Activated CD8-positive, alpha-beta T cell treated with anti-CD3 and anti-CD28 coated beads for 36 hours (primary cell): ENCODE measurements around the gene STYXL2. TPM values are rescaled to one million over a fixed set of nuclear protein-coding genes. Genes with fewer than 3 reads are reported as not detected.

Experiments used
- ATAC-seq: fragments of 200-7000 bp; cut with Tn5 transposase; one replicate; pipeline ENCODE4 v1.10.0; 2021; ENCODE audit warnings: mild to moderate bottlenecking, moderate library complexity
- CTCF ChIA-PET: fragments of 350-600 bp; sonication (Branson Sonifier 250); formaldehyde crosslinking; loops from one replicate; lab custom pipeline; 2021; ENCODE audit warnings: antibody characterized with exemption; lab: Charles Lee
- POLR2A ChIA-PET: fragments of 350-600 bp; sonication (Branson Sonifier 250); formaldehyde crosslinking; loops from one replicate; lab custom pipeline; 2021; ENCODE audit warnings: antibody characterized with exemption; lab: Charles Lee
- DNase-seq: peaks from one replicate; pipeline ENCODE4 v3.0.0-alpha.2; 2020
- H3K27ac Mint-ChIP-seq: one replicate; pipeline ENCODE4 v1.8.0; 2021; ENCODE audit warnings: mild to moderate bottlenecking, mixed read lengths
- H3K27me3 Mint-ChIP-seq: one replicate; pipeline ENCODE4 v1.8.0; 2021; ENCODE audit warnings: mixed read lengths
- H3K36me3 Mint-ChIP-seq: one replicate; pipeline ENCODE4 v1.8.0; 2021; ENCODE audit warnings: low read depth, mixed read lengths
- H3K4me1 Mint-ChIP-seq: one replicate; pipeline ENCODE4 v1.8.0; 2021; ENCODE audit warnings: low read depth, mixed read lengths
- H3K4me3 Mint-ChIP-seq: one replicate; pipeline ENCODE4 v1.8.0; 2021; ENCODE audit warnings: mild to moderate bottlenecking, moderate library complexity, mixed read lengths
- H3K9me3 Mint-ChIP-seq: one replicate; pipeline ENCODE4 v1.8.0; 2021; ENCODE audit warnings: mixed read lengths
- CTCF ChIP-seq: fragments of 200-600 bp; IDR thresholded peaks from one replicate; pipeline ENCODE4 v1.8.0; 2022; ENCODE audit warnings: antibody characterized with exemption, mild to moderate bottlenecking
- intact Hi-C: fragments of 100-400 bp; cut with micrococcal nuclease; formaldehyde crosslinking; loops from one replicate; pipeline ENCODE4 v1.10.0; 2022
- total RNA-seq, 2 experiments: library from RNA; stranded (reverse); gene quantifications; one replicate each; pipeline ENCODE4 v1.2.3, GENCODE V29; 2021

STYXL2 gene
- total RNA-seq, result not detected

DNA sequence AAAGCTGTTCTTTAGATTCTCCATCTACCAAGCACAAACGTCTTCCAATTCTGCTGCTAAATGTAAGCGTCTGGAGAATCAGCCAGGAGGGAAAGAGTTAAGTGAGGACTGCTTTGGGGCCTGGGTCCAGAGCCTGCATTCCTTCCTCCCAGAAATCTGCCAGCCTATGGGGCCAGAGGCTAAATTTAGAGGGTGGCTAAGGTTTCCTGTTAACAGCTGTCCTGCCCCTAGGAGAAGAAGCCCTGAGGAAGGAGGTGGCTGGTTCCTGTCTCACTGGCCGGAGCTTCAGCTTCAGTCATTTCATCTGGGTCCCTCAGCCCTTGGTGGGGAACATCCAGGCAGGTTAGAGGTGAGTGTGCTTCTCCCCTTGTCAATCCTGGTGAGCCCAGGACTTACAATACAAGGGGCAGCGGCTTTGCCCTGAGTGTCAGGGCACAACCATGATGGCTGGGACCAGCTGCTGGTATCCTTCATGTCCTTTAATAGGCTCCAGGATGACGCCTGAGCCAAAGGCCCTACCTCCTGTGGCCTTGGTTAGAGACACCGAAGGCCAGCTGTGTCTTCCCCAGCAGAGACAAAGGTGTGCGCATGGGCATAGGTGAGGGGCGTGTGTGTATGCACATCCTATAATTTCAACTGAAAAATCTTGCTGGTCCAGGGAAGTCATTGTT is at the start of gene STYXL2:
TSS of gene STYXL2 (plus strand) at position 230 of the 671 bp plus-strand sequence. CDS start 775 bp downstream, outside the sequence.
- no peaks in the 10 kb centered on the region for H3K36me3 Mint-ChIP-seq
- peaks cover 1% of the 10 kb centered on the region for H3K9me3 Mint-ChIP-seq
- CTCF ChIA-PET, result no interaction called here
- H3K27ac Mint-ChIP-seq, result no peak within 1 kb of the TSS
- ATAC-seq (no peak), DNase-seq (no peak)
- no peak for TF ChIP-seq CTCF
- H3K4me3 Mint-ChIP-seq, result no peak within 1 kb of the TSS
- H3K4me1 Mint-ChIP-seq, result peaks cover 30% of the 10 kb centered on the region
- H3K27me3 Mint-ChIP-seq, result no peaks in the 10 kb centered on the region
- intact Hi-C loops, result no loop called here
- POLR2A ChIA-PET, result no interaction called here

- intact Hi-C loops, result no loop called here
- ChIA-PET CTCF (interaction anchor here (1.7 to 18.6 kb wide), 3 partner anchors 8 to 144 kb away, joined by 4 to 863 read pairs (median 20); no protein-coding TSS in a partner anchor), POLR2A (interaction anchor here (1.8 kb wide), 1 partner anchor 8 kb away, joined by 4 read pairs; no protein-coding TSS in a partner anchor)
- TF ChIP-seq CTCF, result no peak
- no peak overlapping the region for H3K27ac Mint-ChIP-seq
- DNase-seq (no peak), ATAC-seq (no peak)
- H3K27me3 Mint-ChIP-seq, result no peaks in the 10 kb centered on the region
- no peak overlapping the region for H3K4me3 Mint-ChIP-seq
- no peaks in the 10 kb centered on the region for H3K9me3 Mint-ChIP-seq
- H3K4me1 Mint-ChIP-seq, result no peaks in the 10 kb centered on the region
- H3K36me3 Mint-ChIP-seq, result no peaks in the 10 kb centered on the region
Observed at GRCh38 chr1:167051907-167052306, 42.0 kb upstream of the STYXL2 start.

DNA sequence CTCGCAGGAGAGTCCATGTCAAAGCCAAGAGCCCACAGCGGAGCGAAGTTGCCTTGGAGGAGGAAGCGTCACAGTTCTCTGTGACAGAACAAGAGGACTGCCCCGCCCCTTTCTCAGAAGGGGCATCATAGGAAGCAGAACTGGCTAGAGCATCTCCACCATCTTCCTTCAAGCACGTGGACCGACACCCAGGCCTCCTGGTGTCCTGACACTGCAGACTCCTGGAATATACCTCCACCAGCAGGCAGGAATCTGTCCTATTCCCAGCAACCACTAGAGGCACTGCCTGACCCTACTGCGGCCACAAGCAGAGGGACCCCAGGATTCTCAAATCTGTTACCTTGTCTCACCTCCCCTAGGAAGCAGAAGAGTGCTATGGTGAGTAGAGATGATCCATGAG is 41.5 kb upstream of the STYXL2 start:
- no peak for DNase-seq
- no peak overlapping the region for H3K4me3 Mint-ChIP-seq

GRCh38 chr1:167054531-167054930 is 39.3 kb upstream of the STYXL2 start:
- Mint-ChIP-seq H3K4me1 (peaks cover 7% of the 10 kb centered on the region), H3K27ac (no peak overlapping the region), H3K9me3 (no peaks in the 10 kb centered on the region), H3K4me3 (no peak overlapping the region), H3K36me3 (no peaks in the 10 kb centered on the region), H3K27me3 (no peaks in the 10 kb centered on the region)
- ATAC-seq (no peak), DNase-seq (no peak)
- intact Hi-C loops, result no loop called here
- CTCF ChIA-PET, result interaction anchor here (5.9 to 18.6 kb wide), 2 partner anchors 11 to 146 kb away, joined by 36 to 863 read pairs; no protein-coding TSS in a partner anchor
- POLR2A ChIA-PET, result interaction anchor here (0.7 to 1.4 kb wide), 3 partner anchors 11 to 144 kb away, joined by 3 to 4 read pairs (median 3); no protein-coding TSS in a partner anchor
- TF ChIP-seq CTCF, result no peak

More for the DNA sequence above, 41.5 kb upstream of the STYXL2 start:
- Mint-ChIP-seq H3K9me3 (no peaks in the 10 kb centered on the region), H3K36me3 (no peaks in the 10 kb centered on the region), H3K27me3 (no peaks in the 10 kb centered on the region), H3K4me1 (no peaks in the 10 kb centered on the region), H3K27ac (no peak overlapping the region)
- no peak for TF ChIP-seq CTCF
- ChIA-PET POLR2A (interaction anchor here (1.8 kb wide), 1 partner anchor 8 kb away, joined by 4 read pairs; no protein-coding TSS in a partner anchor), CTCF (interaction anchor here (1.2 to 18.6 kb wide), 4 partner anchors 40 to 144 kb away, joined by 3 to 863 read pairs (median 4); no protein-coding TSS in a partner anchor)
- no peak for ATAC-seq
- intact Hi-C loops, result no loop called here
